Colonic mucosa (tissue), 4 donors: Measurements from ENCODE around the gene BAG1. TPM values are rescaled to one million over a fixed set of nuclear protein-coding genes. Genes with fewer than 3 reads are reported as not detected.

Source experiments
- DNase-seq: peaks from one replicate; pipeline ENCODE4 v3.0.0-alpha.2; 2020
- H3K27ac ChIP-seq: fragments of 200-600 bp; one replicate; pipeline ENCODE4 v1.8.0; 2021
- H3K27me3 ChIP-seq: fragments of 200-600 bp; one replicate; pipeline ENCODE4 v1.8.0; 2021
- H3K36me3 ChIP-seq: fragments of 200-600 bp; one replicate; pipeline ENCODE4 v1.8.0; 2021
- H3K4me1 ChIP-seq: fragments of 200-600 bp; one replicate; pipeline ENCODE4 v1.8.0; 2021; ENCODE audit warnings: mild to moderate bottlenecking
- H3K4me3 ChIP-seq: fragments of 200-600 bp; one replicate; pipeline ENCODE4 v1.8.0; 2021
- H3K9ac ChIP-seq, 2 donors: one replicate each; pipeline ENCODE4 v1.7.0; 2013; ENCODE audit warnings: control low read depth in 2 of 2, low read depth in 2 of 2, low read length in 2 of 2
- H3K9me3 ChIP-seq: fragments of 200-600 bp; one replicate; pipeline ENCODE4 v1.8.0; 2021
- CTCF ChIP-seq: fragments of 200-600 bp; IDR thresholded peaks from one replicate; pipeline ENCODE4 v1.8.0; 2022; ENCODE audit warnings: antibody characterized with exemption, mild to moderate bottlenecking
- intact Hi-C: fragments of 100-400 bp; cut with DNase I; formaldehyde crosslinking; loops from one replicate; pipeline ENCODE4 v1.14.1; 2022
- total RNA-seq, 2 donors: library from RNA; stranded (reverse); fragmentation: NEBNext Ultra II Directional in 1 of 2; extraction: Animal tissue kit (Norgen Biotek cat#: 25700) in 1 of 2; gene quantifications; one replicate each; pipeline ENCODE4 v1.2.1, GENCODE V29; 2021
- donor health status: healthy.
- donor health status: DM: no; HTN: no; CAD: no.
- donor health status: DM: no; HTN: no; CAD: no.

Gene BAG1
- total RNA-seq, 2 donors from 2014 or later = 117 to 122 TPM

- DNase-seq = no peak
- intact Hi-C loops = no loop called here
- TF ChIP-seq CTCF = no peak
- Histone ChIP-seq H3K27ac (no peak overlapping the region), H3K4me1 (no peaks in the 10 kb centered on the region), H3K27me3 (no peaks in the 10 kb centered on the region), H3K9ac (no peak overlapping the region), H3K4me3 (no peak overlapping the region), H3K9me3 (no peaks in the 10 kb centered on the region), H3K36me3 (peaks cover 11% of the 10 kb centered on the region)
These were observed 4.1 kb downstream of the BAG1 start for GRCh38 chr9:33260372-33260771.

GRCh38 chr9:33257276-33257675, 7.2 kb downstream of the BAG1 start:
- H3K27me3 ChIP-seq = no peaks in the 10 kb centered on the region
- H3K36me3 ChIP-seq = peaks cover 23% of the 10 kb centered on the region
- H3K9ac ChIP-seq = no peak overlapping the region
- intact Hi-C loops = no loop called here
- no peaks in the 10 kb centered on the region for H3K9me3 ChIP-seq
- H3K4me3 ChIP-seq = no peak overlapping the region
- TF ChIP-seq CTCF = no peak
- H3K27ac ChIP-seq = no peak overlapping the region
- H3K4me1 ChIP-seq = no peaks in the 10 kb centered on the region
- no peak for DNase-seq

GRCh38 chr9:33256236-33256635, 8.3 kb downstream of the BAG1 start:
- Histone ChIP-seq H3K27ac (no peak overlapping the region), H3K4me3 (no peak overlapping the region), H3K4me1 (no peaks in the 10 kb centered on the region), H3K9me3 (no peaks in the 10 kb centered on the region), H3K36me3 (peaks cover 23% of the 10 kb centered on the region), H3K9ac (no peak overlapping the region), H3K27me3 (no peaks in the 10 kb centered on the region)
- intact Hi-C loops = no loop called here
- TF ChIP-seq CTCF = no peak
- no peak for DNase-seq

GRCh38 chr9:33255471-33255870, 9.0 kb downstream of the BAG1 start:
- TF ChIP-seq CTCF = no peak
- Histone ChIP-seq H3K4me3 (no peak overlapping the region), H3K9ac (no peak overlapping the region), H3K4me1 (no peaks in the 10 kb centered on the region), H3K27ac (no peak overlapping the region), H3K36me3 (peaks cover 19% of the 10 kb centered on the region), H3K9me3 (no peaks in the 10 kb centered on the region), H3K27me3 (no peaks in the 10 kb centered on the region)
- intact Hi-C loops = no loop called here
- no peak for DNase-seq

GRCh38 chr9:33255014-33255413, 9.5 kb downstream of the BAG1 start:
- no peak for DNase-seq
- no peaks in the 10 kb centered on the region for H3K4me1 ChIP-seq
- no peaks in the 10 kb centered on the region for H3K9me3 ChIP-seq
- intact Hi-C loops = no loop called here
- peaks cover 15% of the 10 kb centered on the region for H3K36me3 ChIP-seq
- H3K4me3 ChIP-seq = no peak overlapping the region
- TF ChIP-seq CTCF = no peak
- H3K9ac ChIP-seq = no peak overlapping the region
- no peaks in the 10 kb centered on the region for H3K27me3 ChIP-seq
- H3K27ac ChIP-seq = no peak overlapping the region

GRCh38 chr9:33254211-33254610, 10.3 kb downstream of the BAG1 start:
- TF ChIP-seq CTCF = no peak
- no peak overlapping the region for H3K27ac ChIP-seq
- no peak for DNase-seq
- no peaks in the 10 kb centered on the region for H3K4me1 ChIP-seq
- peaks cover 15% of the 10 kb centered on the region for H3K36me3 ChIP-seq
- H3K9ac ChIP-seq = no peak overlapping the region
- intact Hi-C loops = no loop called here
- no peaks in the 10 kb centered on the region for H3K27me3 ChIP-seq
- no peaks in the 10 kb centered on the region for H3K9me3 ChIP-seq
- H3K4me3 ChIP-seq = no peak overlapping the region
